CD4-positive, alpha-beta T cell treated with Interleukin-21 for 1 hour (primary cell): ENCODE measurements around the gene COPG1.
"Not testable (repeated sequence)": the region's sequence is repeated elsewhere in the genome, so short reads cannot be mapped to it uniquely, and the experiment has no call there.

Experiments used
- DNase-seq: peaks from one replicate; pipeline ENCODE4 v3.0.0-alpha.2; 2020

Gene COPG1

DNA sequence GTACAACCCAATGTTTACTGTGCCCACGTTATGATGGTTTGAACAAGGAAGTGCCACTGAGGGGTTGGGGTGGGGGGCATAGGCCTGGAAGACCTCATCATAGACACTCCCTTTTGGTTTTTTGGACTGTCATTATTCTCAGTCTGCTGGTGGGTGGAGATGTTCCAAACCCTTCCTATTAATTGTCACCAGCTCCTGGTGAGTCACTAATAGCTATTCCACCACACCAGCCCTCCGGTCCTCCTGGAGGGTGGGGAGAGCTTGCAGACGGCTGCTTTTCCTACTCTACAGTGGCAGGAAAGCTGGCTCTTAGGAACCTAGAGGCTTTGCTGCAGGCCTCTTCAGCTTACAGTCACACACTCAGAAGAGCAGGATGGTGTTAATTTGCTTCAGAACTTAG is 9.0 kb upstream of the COPG1 start:
- no peak for DNase-seq

DNA sequence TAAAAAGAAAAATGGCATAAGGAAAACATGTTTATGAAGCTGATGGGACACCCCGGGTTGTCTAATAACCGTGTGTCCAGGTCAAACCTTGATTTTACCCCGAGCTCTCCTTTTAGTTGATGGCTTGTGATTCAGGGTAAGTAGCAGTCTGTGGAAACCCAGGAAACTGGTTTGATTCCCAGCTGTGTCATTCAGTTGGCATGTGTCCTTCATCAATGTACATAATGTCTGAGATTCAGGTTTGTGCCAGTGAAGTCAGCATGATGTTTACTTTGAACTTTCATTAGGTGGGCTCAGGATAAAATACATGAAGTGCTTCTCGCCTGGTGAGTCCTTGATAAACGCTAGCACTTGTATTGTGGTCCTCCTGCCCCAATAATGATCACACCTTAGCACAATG is 4.3 kb upstream of the COPG1 start:
- DNase-seq = no peak

DNA sequence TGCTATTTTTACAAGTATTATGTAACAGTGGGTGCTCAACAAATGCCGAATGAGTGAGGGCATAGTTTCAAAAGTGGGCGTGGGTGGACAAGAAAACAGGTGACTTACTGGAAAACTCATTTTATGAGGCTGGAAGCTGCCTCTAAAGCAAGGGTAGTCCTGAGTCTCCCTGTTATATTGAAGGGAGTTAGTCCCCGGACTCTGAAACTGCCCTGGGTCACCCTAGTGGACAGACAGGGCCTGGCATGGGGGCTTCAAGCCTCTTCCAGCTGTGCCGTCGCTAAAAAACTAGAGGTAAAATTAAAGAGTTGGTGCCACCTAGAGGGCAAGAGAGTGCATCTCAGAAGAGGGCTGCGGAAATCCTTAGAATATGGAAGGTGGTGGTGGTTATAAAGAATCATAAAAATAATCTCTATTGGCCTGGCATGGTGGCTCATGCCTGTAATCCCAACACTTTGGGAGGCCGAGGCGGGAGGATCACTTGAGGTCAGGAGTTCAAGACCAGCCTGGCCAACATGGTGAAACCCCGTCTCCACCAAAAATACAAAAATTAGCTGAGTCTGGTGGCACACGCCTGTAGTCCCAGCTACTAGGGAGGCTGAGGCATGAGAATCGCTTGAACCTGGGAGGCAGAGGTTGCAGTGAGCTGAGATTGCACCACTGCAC is 3.6 kb upstream of the COPG1 start:
- DNase-seq = peak; percentile 87

DNA sequence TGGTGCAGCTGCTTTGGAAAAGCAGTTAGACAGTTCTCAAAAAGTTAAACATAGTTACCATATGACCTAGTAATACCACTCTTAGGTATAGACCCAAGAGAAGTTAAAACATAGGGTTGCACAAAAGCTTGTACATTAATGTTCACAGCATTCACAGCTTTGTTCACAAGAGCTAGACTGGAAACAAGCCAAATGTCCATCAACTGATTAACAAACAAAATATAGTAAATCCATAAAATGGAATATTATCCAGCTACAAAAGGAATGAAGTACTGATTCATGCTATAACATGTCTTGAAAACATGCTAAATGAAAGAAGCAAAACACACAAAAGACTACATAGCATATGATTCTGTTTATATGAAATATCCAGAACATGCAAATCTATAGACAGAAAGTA is 2.8 kb upstream of the COPG1 start:
- no peak for DNase-seq

DNA sequence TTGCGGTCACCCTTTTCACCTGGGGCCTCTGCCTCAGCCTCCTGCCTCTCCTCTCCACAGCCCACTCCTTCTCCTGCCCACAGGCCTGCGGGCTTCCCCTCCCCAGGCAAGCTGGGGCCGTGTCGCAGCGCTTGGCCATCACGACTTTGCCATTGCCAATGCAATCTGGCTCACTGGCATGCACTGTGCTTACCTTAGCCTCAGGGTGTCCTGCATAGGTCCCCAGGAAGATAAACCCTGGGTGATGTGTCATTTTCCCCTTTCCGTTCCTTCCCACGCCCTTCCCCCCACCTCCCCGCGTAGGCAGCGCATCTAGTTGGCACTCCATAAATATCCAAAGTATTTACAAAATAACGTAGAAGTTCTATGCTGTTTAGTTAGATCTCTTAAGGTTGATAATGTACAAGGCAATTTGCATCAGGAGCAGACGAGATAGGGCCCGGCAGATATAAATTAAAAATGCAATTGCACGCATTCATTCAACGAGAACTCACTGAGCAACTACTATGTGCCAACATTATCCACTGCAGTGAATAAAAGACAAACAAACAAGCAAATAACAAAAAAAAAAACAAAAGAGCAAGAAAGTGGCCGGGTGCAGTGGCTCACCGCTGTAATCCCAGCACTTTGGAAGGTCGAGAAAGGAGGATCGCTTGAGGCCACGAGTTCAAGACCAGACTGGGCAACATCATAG is 973 bp upstream of the COPG1 start:
- no peak for DNase-seq

DNA sequence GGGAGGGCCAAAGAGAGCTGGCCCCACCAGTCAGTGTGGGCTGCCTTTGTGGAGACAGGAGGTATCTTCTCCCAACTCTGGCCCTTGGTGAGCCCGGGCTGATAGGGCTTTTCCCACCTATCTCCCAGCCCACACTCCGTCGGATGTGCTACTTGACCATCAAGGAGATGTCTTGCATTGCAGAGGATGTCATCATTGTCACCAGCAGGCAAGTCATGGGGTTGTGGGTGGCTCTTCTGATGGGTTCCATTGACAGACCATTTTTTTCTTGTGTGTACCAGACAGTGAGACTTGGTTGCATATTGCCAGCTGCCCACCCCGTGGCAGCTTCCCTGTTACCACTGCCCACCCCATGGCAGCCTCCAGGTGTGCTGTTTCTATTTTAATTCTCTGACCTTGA is 3.3 kb downstream of the COPG1 start:
- DNase-seq = no peak

DNA sequence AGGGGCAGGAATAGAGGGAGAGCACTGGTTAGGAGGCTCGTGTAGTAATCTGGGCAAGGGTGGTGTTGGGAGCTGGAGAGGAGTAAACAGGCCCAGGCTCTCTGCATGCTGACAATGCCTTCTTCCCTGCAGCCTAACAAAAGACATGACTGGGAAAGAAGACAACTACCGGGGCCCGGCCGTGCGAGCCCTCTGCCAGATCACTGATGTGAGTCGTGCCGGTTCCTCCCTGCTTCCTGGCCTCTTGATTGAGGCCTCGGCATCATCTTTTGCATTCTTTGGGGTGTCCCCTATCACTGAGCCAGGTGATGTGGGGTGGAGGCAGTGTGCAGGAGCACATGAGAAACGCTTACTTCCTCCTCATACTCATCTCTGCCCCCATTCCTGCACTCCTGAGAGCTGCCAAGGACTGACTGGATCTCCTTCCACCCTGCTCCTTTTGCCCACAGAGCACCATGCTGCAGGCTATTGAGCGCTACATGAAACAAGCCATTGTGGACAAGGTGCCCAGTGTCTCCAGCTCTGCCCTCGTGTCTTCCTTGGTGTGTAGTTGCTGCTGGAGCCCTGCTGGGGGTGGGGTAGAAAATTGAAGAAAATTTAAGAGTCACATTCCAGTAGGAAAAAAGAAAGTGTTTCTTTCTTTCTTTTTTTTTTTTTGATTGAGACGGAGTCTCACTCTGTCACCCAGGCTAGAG is 5.3 kb downstream of the COPG1 start:
- no peak for DNase-seq

DNA sequence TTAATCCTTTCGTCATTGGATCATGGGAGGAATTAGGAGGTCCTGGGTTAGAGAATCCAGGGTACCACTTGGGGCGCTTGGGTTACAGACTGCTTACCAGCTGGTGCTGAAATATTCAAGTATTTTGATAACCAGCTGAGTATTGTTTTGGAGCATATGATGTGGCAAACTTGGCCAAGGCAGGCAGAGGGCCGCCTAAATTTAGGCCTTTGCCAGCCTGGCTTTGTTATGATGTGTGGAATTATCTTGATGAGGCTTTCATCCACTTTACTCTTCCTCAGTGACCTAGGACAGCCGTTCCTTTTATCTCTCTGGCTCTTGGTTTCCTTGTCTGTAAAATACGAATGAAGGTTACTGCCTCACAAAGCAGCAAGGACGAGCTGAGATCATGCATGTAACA is 6.9 kb downstream of the COPG1 start:
- no peak for DNase-seq

DNA sequence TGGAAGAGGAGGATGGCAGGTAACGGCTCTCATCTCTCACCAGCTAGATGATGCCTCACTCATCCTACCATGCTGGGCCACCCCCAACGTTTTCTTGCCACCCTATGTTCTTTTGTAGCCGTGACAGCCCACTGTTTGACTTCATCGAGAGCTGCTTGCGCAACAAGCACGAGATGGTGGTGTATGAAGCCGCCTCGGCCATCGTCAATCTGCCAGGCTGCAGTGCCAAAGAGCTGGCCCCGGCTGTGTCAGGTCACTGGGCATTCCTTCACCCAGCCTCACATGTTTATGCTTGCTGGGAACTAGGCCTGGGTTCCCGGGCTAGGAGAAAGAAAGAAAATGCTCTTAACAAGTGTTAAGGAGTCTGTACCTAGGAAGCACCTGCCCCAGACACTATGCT is 8.2 kb downstream of the COPG1 start:
- DNase-seq = no peak

DNA sequence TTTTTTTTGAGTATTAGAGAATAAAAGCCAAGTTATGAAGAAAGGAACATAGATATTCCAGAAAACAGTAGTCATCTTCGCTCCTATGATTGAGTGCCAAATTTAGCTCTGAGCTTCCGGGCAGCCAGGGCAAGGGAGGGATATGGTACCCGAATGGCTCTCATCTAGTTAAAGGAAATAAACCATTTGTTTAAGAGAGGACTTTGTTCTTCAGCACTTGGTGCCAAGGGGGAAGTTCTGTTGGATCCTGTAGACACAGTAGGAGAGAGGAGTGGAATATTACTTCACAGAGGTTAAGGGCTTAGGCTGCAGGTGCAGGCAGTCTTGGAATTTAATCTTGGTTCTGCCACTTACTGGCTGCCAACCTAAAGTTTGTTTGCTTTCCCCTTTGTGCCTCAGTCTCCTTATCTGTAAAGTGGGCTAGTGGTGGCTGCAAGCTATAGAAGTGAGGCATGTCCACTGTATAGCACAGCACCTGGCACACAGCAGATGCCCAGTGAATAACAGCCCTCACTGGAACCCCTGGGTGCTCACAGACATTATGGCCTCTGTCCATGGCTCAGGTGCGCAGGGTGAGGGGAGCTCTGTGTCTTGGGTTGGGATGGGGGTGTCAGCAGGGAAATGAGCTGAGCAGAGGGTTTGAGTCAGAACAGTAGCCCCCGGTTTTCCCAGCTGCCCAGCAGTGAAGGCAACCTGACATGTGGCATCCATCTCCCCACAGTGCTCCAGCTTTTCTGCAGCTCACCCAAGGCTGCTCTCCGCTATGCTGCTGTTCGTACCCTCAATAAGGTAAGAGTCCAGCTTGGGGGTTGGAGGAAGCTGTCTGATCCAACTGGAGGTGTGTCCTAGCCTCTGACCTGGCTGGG is 10.4 kb downstream of the COPG1 start:
- no peak for DNase-seq

DNA sequence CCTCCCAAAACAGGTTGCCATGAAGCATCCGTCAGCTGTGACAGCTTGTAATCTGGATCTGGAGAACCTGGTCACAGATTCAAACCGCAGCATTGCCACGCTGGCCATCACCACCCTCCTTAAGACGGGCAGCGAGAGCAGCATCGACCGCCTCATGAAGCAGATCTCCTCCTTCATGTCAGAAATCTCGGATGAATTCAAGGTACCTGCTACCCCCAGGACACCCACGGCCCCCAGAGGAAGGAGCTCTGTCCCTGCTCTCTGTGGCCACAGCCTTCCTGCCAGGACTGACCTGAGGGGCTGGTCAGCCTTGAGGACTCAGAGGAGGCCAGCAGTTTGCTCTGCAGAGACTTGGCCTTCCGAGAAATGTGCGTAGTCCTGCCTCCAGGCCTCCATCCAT is 11.2 kb downstream of the COPG1 start:
- no peak for DNase-seq

DNA sequence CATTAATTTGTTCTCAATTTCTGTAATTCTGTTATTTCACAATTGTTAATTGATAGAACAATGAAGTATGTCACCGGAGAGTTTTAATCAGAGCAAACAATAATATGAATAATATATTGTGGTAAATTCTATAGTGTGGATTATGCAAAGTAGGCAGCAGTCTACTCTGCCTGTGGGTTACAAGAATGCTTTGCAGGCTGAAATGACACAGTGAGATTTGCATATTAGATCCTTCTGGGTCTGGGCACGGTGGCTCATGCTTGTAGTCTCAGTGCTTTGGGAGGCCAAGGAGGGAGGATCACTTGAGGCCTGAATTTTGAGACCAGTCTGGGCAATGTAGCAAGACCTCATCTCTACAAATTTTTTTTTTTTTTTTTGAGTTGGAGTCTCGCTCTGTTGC is 12.5 kb downstream of the COPG1 start:
- no peak for DNase-seq

DNA sequence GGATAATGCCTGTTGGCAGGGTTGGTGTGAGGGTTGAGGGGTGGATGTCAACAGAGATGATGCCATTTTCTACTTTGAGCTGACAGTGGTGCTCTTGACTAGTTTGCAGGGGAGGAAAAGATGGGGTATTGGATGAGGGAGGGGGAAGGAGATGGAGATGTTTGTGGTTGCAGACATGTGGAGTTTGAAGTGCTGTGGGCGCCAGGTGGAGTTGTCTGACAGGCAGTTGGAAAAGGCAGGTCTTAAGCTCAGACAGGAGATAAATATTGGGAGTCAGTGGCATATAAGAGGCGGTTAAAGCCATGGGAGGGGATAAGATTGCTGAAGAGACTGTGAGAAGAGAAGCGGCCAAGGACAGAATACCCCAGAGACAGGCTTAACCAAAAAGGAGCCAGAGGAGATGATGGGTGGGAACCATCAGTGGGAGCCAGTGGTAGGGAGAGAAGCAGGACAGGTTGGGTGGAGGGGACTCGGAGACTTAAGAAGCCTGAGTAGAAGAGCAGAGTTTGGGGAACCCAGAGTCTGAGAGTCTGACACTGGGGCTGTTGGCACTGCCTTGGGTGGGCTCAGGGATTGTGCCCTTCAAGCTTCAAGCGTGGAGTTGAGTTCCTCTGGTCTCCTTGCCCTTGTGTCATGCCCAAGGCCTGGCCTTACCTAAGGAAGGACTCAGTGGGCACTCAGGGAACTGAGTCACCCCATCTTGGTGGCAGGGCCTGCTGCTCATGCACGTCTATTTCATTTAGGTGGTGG is 13.9 kb downstream of the COPG1 start:
- no peak for DNase-seq

DNA sequence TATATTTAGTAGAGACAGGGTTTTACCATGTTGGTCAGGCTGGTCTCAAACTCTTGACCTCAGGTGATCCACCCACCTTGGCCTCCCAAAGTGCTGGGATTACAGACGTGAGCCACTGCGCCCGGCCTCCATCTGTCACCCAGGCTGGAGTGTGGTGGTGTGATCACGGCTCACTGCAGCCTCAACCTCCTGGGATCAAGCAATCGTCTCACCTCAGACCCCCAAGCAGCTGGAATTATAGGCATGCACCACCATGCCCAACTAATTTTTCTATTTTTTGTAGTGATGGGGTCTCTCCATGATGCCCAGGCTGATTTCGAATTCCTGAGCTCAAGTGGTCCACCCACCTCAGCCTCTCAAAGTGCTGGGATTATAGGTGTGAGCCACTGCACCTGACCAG is 15.6 kb downstream of the COPG1 start:
- DNase-seq = not testable (repeated sequence)

DNA sequence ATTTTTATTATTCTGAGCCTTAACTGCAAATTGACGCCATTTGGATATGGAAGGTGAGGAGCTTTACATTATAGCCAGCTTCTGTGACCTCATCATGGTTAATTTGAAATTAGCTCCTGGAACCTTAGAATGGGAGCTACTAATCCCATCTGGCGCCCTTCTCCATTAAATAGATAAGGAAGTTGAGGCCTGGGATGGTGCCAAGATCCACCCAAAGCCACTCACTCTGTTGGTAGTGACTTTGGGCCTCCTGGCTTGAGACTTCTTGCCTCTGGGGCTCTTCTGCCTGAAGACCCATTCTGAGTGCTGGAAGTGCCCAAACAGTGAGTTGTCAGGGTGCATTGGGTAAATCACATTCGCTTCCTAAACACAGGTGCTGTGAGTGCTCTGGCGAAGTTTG is 17.2 kb downstream of the COPG1 start:
- DNase-seq = no peak

DNA sequence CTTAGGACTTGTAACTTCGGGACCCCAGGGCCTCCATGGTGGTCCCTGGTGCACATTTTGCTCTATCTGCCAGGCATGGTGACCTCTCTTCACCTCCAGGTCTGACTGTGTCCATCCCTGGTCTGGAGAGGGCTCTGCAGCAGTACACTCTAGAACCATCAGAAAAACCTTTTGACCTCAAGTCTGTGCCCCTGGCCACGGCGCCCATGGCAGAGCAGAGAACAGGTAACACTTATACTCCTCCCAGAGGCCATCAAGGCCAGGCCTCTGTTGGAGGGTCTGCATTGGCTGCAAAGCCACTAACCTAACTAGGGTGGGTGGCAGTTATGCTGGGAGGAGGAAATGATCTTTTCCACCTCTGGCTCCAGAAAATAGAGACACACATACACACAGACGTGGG is 19.0 kb downstream of the COPG1 start:
- no peak for DNase-seq

DNA sequence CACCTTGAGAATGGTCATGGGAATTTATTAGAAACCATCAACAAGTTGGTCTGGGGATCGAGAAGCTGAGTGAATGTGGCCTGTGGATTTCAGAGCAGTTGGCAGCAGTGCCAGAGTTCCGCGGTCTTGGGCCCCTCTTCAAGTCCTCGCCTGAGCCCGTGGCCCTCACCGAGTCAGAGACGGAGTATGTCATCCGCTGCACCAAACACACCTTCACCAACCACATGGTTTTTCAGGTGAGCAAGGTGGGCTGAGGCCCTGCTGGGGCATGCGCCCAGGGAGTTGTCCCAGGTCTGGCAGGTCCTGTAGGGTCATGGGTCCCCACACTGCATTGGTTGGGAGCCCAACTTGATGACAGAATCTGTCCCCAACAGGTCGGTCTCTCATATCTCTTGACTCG is 22.3 kb downstream of the COPG1 start:
- DNase-seq = no peak

DNA sequence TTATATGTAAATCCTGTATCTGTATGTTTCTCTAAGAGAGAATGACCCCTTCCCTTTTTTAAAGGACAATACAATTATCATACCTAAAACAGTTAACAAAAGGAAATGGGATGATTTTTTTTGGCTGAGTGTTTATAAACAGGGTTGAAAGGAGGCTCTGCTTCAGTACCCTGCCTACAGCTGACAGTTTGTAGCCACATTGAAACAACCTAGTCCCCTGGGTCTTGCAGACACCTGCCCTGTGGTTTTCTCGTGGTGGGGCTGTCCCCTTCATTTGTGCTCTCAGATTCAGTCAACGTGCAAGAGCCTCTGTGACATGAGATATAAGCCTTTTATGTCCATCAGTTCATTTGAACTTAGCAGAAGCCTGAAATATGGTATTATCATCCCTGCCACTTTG is 27.0 kb downstream of the COPG1 start:
- peak; percentile 4 for DNase-seq

DNA sequence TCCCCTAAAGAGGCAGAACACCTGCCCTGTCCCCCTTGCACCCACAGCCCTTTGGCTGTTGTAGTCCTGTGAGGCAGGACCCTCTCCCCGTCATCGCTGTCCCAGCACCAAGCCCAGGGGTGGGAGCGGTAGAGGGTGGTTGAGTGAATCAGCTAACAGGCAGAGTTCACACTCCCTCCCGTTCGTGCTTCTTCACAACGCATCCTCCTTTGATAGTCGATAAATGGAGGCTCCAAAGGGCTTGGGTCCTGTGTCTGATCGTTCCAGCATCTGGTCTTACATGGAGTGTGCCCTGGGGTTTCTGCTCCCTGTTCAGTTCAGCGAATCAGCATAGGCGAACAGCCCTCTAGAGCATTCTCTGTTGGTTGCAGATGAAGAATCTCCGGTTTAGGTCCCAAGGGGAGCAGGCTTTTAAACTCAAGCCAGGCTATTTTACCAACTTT is 28.4 kb downstream of the COPG1 start:
- no peak for DNase-seq

DNA sequence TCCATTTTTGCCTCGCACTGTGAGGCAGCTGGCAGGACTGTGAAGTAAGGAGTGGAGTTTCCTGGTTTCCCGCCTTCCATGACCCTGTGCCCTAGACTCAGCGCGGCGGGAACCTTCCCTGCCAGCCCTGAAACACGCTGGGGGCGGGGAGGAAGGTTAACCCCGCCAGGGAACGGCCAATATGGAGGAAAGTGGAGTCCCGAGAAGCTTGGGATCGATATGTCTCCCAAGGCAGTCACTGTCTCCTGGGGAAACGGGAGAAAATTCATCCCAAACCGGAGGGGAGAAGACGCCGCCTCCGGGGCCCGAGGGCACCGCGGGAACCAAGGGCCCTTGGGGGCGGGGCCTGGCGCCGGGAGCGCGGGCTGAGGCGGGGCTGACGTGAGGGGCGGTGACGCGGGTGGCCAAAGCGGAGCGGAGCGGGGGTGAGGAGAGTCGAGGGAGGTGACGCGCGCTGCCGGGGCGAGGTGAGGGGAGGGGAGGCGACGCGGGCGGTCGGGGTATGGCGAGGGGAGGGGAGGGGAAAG is 29.1 kb downstream of the COPG1 start, which contains the start of gene HMCES:
Gene HMCES, plus strand, starts transcription at position 432 of the 527 bp plus-strand sequence. CDS start 863 bp downstream, outside the sequence.
- peak; percentile 95 for DNase-seq

DNA sequence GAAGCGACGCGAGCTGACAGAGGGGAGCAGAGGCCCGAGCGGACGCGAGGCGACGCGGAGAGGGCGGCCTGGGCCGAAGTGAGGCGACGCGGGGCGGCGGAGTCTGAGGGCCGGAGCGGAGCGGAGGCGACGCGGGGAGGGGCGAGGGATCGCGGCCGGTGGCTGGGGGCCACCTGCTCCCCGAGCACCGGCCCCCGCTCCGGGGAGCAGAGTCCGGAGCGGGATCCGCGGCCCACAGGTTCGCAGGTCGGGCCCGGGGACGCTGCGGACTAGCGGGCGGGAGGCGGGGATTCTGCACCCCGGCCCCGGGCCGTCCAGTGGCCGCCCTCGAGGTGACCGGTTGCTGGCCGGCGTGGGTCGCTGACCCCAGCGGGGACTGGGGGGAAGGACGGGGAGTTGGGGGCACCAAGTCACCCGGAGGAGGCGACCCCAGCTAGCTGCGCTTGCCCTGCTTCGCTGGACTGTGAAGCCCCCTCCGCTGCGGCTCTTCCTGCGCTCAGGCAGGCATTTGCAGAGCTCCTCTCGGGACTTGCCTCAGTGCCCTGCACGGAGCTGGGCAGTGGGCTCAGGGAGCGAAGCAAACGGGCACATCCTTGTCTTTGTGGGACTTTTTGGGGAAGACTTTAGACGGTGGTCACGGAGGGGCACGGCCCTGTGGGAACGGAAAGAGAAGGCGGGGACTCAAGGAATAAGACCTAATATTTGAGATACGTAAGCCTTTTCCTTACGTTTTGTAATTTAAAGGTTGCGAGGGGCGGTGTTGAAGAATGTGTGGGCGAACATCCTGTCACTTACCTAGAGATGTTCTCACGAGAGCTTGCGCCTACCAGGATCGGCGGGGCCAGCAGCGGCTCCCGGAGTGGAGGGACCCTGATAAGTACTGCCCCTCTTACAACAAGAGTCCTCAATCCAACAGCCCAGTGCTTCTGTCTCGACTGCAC is 29.8 kb downstream of the COPG1 start:
- DNase-seq = peak; percentile 68
